Measurements from ENCODE around the gene OR2V2. TPM values are rescaled to one million over a fixed set of nuclear protein-coding genes. Genes with fewer than 3 reads are reported as not detected.

OR2V2 gene
- polyA plus RNA-seq, 1 experiment, result not detected

GRCh38 chr5:181136361-181136955 lies 10.9 kb upstream of the OR2V2 start:
- Histone ChIP-seq H3K4me3 (ENCODE audit: low read depth, low read length) (no peak overlapping the region), H3K27me3 (ENCODE audit: control insufficient read depth, insufficient read depth, low read length) (no peaks in the 10 kb centered on the region), H3K27ac (ENCODE audit: low read depth, low read length) (no peak overlapping the region), H3K9me3 (ENCODE audit: control insufficient read depth, insufficient read depth, low read length) (no peaks in the 10 kb centered on the region; the same call in 1 of the 2 replicates)
- ChIA-PET POLR2A (no interaction called here), CTCF (no interaction called here)
- DNase-seq (ENCODE audit: low read depth, low spot score), result no peak
- no peak for TF ChIP-seq CTCF (IDR thresholded peaks at IDR 0.05; ENCODE audit: low read depth, low read length)

DNA sequence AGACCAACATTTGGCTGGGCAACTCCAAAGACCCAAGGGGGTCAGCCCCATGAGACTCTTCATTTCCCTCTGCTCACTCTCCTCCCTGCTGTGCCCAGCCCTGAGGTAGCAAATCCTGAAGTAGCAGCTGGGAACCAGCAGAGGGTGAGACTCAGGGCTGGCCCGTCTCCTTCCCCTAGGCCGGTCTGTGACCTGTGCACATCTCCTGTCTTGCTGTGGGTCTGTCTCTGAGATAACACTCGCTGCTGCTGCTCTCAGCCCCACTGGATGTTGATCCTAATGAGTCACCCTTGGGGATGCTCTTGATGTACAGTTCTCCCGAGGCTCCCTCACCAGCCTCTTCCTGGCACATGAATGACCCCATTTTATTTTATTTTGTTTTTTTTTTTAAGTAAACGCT lies 9.1 kb upstream of the OR2V2 start:
- Histone ChIP-seq H3K27ac (ENCODE audit: low read depth, low read length) (no peak overlapping the region), H3K9me3 (ENCODE audit: control insufficient read depth, insufficient read depth, low read length) (no peaks in the 10 kb centered on the region; the same call in 1 of the 2 replicates), H3K27me3 (ENCODE audit: control insufficient read depth, insufficient read depth, low read length) (peaks cover 3% of the 10 kb centered on the region), H3K4me3 (ENCODE audit: low read depth, low read length) (no peak overlapping the region)
- ChIA-PET POLR2A (no interaction called here), CTCF (interaction anchor here (0.6 to 1.5 kb wide), 2 partner anchors 14 to 21 kb away, joined by 3 to 5 read pairs; no protein-coding TSS in a partner anchor)
- DNase-seq (ENCODE audit: low read depth, low spot score), result no peak
- no peak for TF ChIP-seq CTCF (IDR thresholded peaks at IDR 0.05; ENCODE audit: low read depth, low read length)

DNA sequence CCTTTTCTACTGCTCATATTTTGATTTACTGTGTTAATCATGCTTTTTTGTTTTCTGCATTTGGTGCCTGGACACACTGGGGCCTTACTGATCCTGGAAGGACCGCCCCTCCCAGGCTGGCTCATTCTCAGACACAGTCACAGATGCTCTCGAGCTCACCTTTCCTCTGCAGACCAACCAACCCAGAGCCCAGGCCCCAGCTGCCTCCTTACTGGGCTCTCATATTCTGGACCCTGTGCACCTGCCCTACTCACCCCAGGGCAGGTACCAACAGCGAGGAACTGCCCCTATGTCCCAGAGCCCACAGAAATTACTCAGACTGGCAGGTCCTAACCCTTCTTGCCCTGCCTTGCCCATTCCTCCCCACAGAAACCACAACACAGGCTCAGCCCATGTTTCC lies 6.6 kb upstream of the OR2V2 start:
- ChIA-PET POLR2A (no interaction called here), CTCF (no interaction called here)
- DNase-seq (ENCODE audit: low read depth, low spot score), result no peak
- Histone ChIP-seq H3K4me3 (ENCODE audit: low read depth, low read length) (no peak overlapping the region), H3K27ac (ENCODE audit: low read depth, low read length) (no peak overlapping the region), H3K27me3 (ENCODE audit: control insufficient read depth, insufficient read depth, low read length) (peaks cover 3% of the 10 kb centered on the region), H3K9me3 (ENCODE audit: control insufficient read depth, insufficient read depth, low read length) (no peaks in the 10 kb centered on the region; the same call in 1 of the 2 replicates)
- TF ChIP-seq CTCF (IDR thresholded peaks at IDR 0.05; ENCODE audit: low read depth, low read length), result no peak

GRCh38 chr5:181142054-181142453 lies 5.3 kb upstream of the OR2V2 start:
- ChIA-PET CTCF (no interaction called here), POLR2A (no interaction called here)
- H3K4me3 ChIP-seq (ENCODE audit: low read depth, low read length), result no peak overlapping the region
- no peaks in the 10 kb centered on the region; the same call in 1 of the 2 replicates for H3K9me3 ChIP-seq (ENCODE audit: control insufficient read depth, insufficient read depth, low read length)
- H3K27ac ChIP-seq (ENCODE audit: low read depth, low read length), result no peak overlapping the region
- no peak for DNase-seq (ENCODE audit: low read depth, low spot score)
- peaks cover 3% of the 10 kb centered on the region for H3K27me3 ChIP-seq (ENCODE audit: control insufficient read depth, insufficient read depth, low read length)
- no peak for TF ChIP-seq CTCF (IDR thresholded peaks at IDR 0.05; ENCODE audit: low read depth, low read length)

GRCh38 chr5:181145133-181145532 lies 2.3 kb upstream of the OR2V2 start:
- no peak for DNase-seq (ENCODE audit: low read depth, low spot score)
- TF ChIP-seq CTCF (IDR thresholded peaks at IDR 0.05; ENCODE audit: low read depth, low read length), result no peak
- no peak overlapping the region for H3K4me3 ChIP-seq (ENCODE audit: low read depth, low read length)
- no peak overlapping the region for H3K27ac ChIP-seq (ENCODE audit: low read depth, low read length)
- peaks cover 5% of the 10 kb centered on the region for H3K27me3 ChIP-seq (ENCODE audit: control insufficient read depth, insufficient read depth, low read length)
- CTCF ChIA-PET, result no interaction called here
- no peaks in the 10 kb centered on the region; the same call in 1 of the 2 replicates for H3K9me3 ChIP-seq (ENCODE audit: control insufficient read depth, insufficient read depth, low read length)
- POLR2A ChIA-PET, result no interaction called here

Data from AG04450 (cell line).